Adrenal gland (tissue), 5 donors: ENCODE results near the gene SDCCAG8.

ENCODE experiments used
- CTCF ChIP-seq, 6 experiments: fragments of 450-650 bp in 4 of 6; fragments of 200-600 bp in 2 of 6; sonication (generic) in 1 of 6; IDR thresholded peaks; 1 replicate in 5 of 6; 2 replicates in 1 of 6; pipeline versions ENCODE4 v1.5.1 to v1.8.0; 2016 to 2021; ENCODE audit warnings: antibody characterized with exemption in 6 of 6, mild to moderate bottlenecking in 2 of 6, moderate library complexity in 1 of 6
- POLR2A ChIP-seq, 2 donors: fragments of 450-650 bp; IDR thresholded peaks; one replicate each; pipeline ENCODE4 v1.6.1; 2017; ENCODE audit warnings: antibody characterized with exemption in 2 of 2, mild to moderate bottlenecking in 2 of 2, moderate library complexity in 1 of 2
- donor health status: DM: no; HTN: no; CAD: no.

DNA sequence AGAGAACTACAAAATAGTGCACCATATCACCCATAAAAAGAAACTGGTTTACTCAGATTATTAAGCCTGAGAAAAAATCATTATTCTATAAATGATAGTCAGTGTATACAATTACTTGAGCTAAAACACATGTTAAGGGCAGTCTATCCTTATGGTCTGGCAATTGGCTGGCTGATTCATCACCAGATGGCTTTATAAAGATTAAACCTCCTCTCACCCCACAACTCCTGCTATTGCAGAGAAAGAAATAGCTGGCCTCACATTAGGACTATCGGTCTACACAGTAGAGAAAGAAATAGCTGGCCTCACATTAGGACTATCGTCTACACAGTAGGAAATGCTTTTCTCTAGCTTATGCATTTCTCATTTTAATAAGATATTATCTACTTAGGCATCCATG lies 21.9 kb upstream of the SDCCAG8 start:
- TF ChIP-seq CTCF (IDR thresholded peaks at IDR 0.05) (no peak), POLR2A (IDR thresholded peaks at IDR 0.05) (no peak)
